H1 (cell line): Measurements from ENCODE around the gene LPP. TPM values are rescaled to one million over a fixed set of nuclear protein-coding genes. Genes with fewer than 3 reads are reported as not detected.

Experiments
- CTCF ChIA-PET: fragments of 300-600 bp; sonication (Branson Sonifier 250); formaldehyde crosslinking; loops from one replicate; lab custom pipeline; 2021; ENCODE audit not compliant: partially characterized antibody; lab: Charles Lee
- POLR2A ChIA-PET: fragments of 300-600 bp; sonication (Branson Sonifier 250); formaldehyde crosslinking; loops from one replicate; lab custom pipeline; 2021; ENCODE audit warnings: inconsistent platforms; ENCODE audit not compliant: partially characterized antibody; lab: Charles Lee
- DNase-seq, 2 experiments: peaks; one replicate each; pipeline versions ENCODE4 v3.0.0 to v3.0.0-alpha.2; 2010 to 2022; ENCODE audit warnings: low spot score in 2 of 2, low read depth in 1 of 2, mixed read lengths in 1 of 2
- FAIRE-seq: peaks from 2 replicates; lab custom pipeline; 2011; peaks lifted over from hg19 to GRCh38; lab: Jason Lieb, UNC
- H2AFZ ChIP-seq: 2 replicates; pipeline ENCODE4 v1.8.1; 2012; ENCODE audit warnings: low read length, inconsistent platforms
- H2AK5ac ChIP-seq: 2 replicates; pipeline ENCODE4 v1.6.1; 2013; ENCODE audit warnings: low read depth, low read length
- H2BK120ac ChIP-seq: replicated peaks from 2 replicates; pipeline ENCODE3; 2013; ENCODE audit warnings: low read depth, low read length, inconsistent platforms
- H2BK12ac ChIP-seq: 2 replicates; pipeline ENCODE4 v1.6.1; 2013; ENCODE audit warnings: low read depth, low read length
- H2BK15ac ChIP-seq: 2 replicates; pipeline ENCODE4 v1.6.1; 2013; ENCODE audit warnings: low read length
- H2BK20ac ChIP-seq: 2 replicates; pipeline ENCODE4 v1.6.1; 2013; ENCODE audit warnings: low read length
- H2BK5ac ChIP-seq: 2 replicates; pipeline ENCODE4 v1.6.1; 2013; ENCODE audit warnings: low read depth, low read length
- H3K14ac ChIP-seq: 2 replicates; pipeline ENCODE4 v1.6.1; 2013; ENCODE audit warnings: inconsistent platforms; ENCODE audit not compliant: insufficient read length
- H3K18ac ChIP-seq: 2 replicates; pipeline ENCODE4 v1.6.1; 2013; ENCODE audit warnings: low read length; ENCODE audit errors: extremely low read depth
- H3K23ac ChIP-seq: 2 replicates; pipeline ENCODE4 v1.6.1; 2013; ENCODE audit warnings: inconsistent platforms; ENCODE audit not compliant: insufficient read length
- H3K23me2 ChIP-seq: 2 replicates; pipeline ENCODE4 v1.6.1; 2013; ENCODE audit warnings: low read depth, low read length
- H3K27ac ChIP-seq: 2 replicates; pipeline ENCODE4 v1.6.1; 2011; ENCODE audit warnings: low read depth, low read length, inconsistent platforms
- H3K27me3 ChIP-seq, 4 experiments: replicated peaks in 1 of 4; 1 replicate in 1 of 4; 2 replicates in 3 of 4; pipeline versions ENCODE4 v1.6.1 to v1.8.1; 2011 to 2013; ENCODE audit warnings: low read length in 3 of 4, mild to moderate bottlenecking in 3 of 4, inconsistent platforms in 2 of 4, mixed read lengths in 2 of 4, moderate library complexity in 1 of 4; ENCODE audit not compliant: control insufficient read depth in 3 of 4, insufficient read depth in 3 of 4; ENCODE audit errors: extremely low read depth in 1 of 4
- H3K36me3 ChIP-seq, 4 experiments: 2 replicates each; pipeline versions ENCODE4 v1.6.1 to v1.8.1; 2011 to 2013; ENCODE audit warnings: mild to moderate bottlenecking in 4 of 4, low read length in 3 of 4, moderate library complexity in 2 of 4, control low read depth in 1 of 4, inconsistent platforms in 1 of 4; ENCODE audit not compliant: insufficient read depth in 4 of 4, control insufficient read depth in 2 of 4
- H3K4ac ChIP-seq: replicated peaks from 2 replicates; pipeline ENCODE3; 2013; ENCODE audit warnings: low read length, low read depth, mixed read lengths, inconsistent platforms; ENCODE audit not compliant: insufficient read length
- H3K4me1 ChIP-seq, 4 experiments: replicated peaks in 1 of 4; 1 replicate in 1 of 4; 2 replicates in 3 of 4; pipeline versions ENCODE4 v1.6.1 to v1.8.1; 2011 to 2013; ENCODE audit warnings: low read length in 3 of 4, inconsistent platforms in 2 of 4, mixed read lengths in 1 of 4; ENCODE audit not compliant: insufficient read depth in 4 of 4, control insufficient read depth in 3 of 4
- H3K4me2 ChIP-seq, 2 experiments: 2 replicates each; pipeline versions ENCODE4 v1.6.1 to v1.8.1; 2011 to 2013; ENCODE audit warnings: low read depth in 2 of 2, low read length in 2 of 2, control low read depth in 1 of 2, inconsistent platforms in 1 of 2, mild to moderate bottlenecking in 1 of 2; ENCODE audit not compliant: insufficient read depth in 1 of 2
- H3K4me3 ChIP-seq, 4 experiments: fragments of 200-600, 300-600 bp in 1 of 4; sonication (generic), shearing (Covaris generic), sonication (Bioruptor Twin) in 1 of 4; 2 replicates each; pipeline versions ENCODE4 v1.5.1 to v1.8.1; 2011 to 2016; ENCODE audit warnings: low read length in 4 of 4, low read depth in 3 of 4, control low read depth in 2 of 4, inconsistent platforms in 2 of 4, mild to moderate bottlenecking in 2 of 4, mixed read lengths in 1 of 4, moderate library complexity in 1 of 4; ENCODE audit not compliant: insufficient read depth in 2 of 4; ENCODE audit errors: extremely low read depth in 1 of 4
- H3K56ac ChIP-seq: replicated peaks from 2 replicates; pipeline ENCODE3; 2013; ENCODE audit warnings: low read depth, mild to moderate bottlenecking, mixed read lengths, low read length, inconsistent platforms; ENCODE audit not compliant: insufficient read length
- H3K79me1 ChIP-seq: 2 replicates; pipeline ENCODE4 v1.6.1; 2013; ENCODE audit warnings: low read depth, low read length, control low read depth
- H3K79me2 ChIP-seq, 2 experiments: 2 replicates each; pipeline versions ENCODE4 v1.6.1 to v1.8.1; 2012 to 2013; ENCODE audit warnings: low read length in 2 of 2, mild to moderate bottlenecking in 2 of 2, inconsistent platforms in 1 of 2; ENCODE audit not compliant: insufficient read depth in 2 of 2, control insufficient read depth in 1 of 2
- H3K9ac ChIP-seq, 4 experiments: replicated peaks in 1 of 4; 1 replicate in 1 of 4; 2 replicates in 3 of 4; pipeline versions ENCODE4 v1.6.1 to v1.8.1; 2011 to 2013; ENCODE audit warnings: low read depth in 3 of 4, low read length in 3 of 4, control low read depth in 2 of 4, mild to moderate bottlenecking in 2 of 4, moderate library complexity in 2 of 4, inconsistent platforms in 1 of 4; ENCODE audit errors: extremely low read depth in 1 of 4
- H3K9me3 ChIP-seq, 2 experiments: 2 replicates each; pipeline versions ENCODE4 v1.6.1 to v1.8.1; 2012 to 2013; ENCODE audit warnings: mild to moderate bottlenecking in 2 of 2, moderate library complexity in 2 of 2, control low read depth in 1 of 2, inconsistent platforms in 1 of 2, low read depth in 1 of 2, low read length in 1 of 2, mixed read lengths in 1 of 2; ENCODE audit not compliant: insufficient read depth in 2 of 2
- H4K20me1 ChIP-seq, 2 experiments: replicated peaks in 1 of 2; 2 replicates each; pipeline versions ENCODE3 to v1.8.1; 2011 to 2013; ENCODE audit warnings: inconsistent platforms in 2 of 2, low read length in 2 of 2, mild to moderate bottlenecking in 1 of 2; ENCODE audit not compliant: insufficient read depth in 2 of 2, control insufficient read depth in 1 of 2
- H4K5ac ChIP-seq: 2 replicates; pipeline ENCODE4 v1.6.1; 2013; ENCODE audit warnings: low read length, low read depth, mixed read lengths, inconsistent platforms; ENCODE audit not compliant: insufficient read length
- H4K8ac ChIP-seq: 2 replicates; pipeline ENCODE4 v1.8.0; 2013; ENCODE audit warnings: mild to moderate bottlenecking, moderate library complexity, low read length, inconsistent platforms; ENCODE audit not compliant: insufficient read depth; ENCODE audit errors: extremely low read depth
- H4K91ac ChIP-seq: replicated peaks from 2 replicates; pipeline ENCODE3; 2013; ENCODE audit warnings: low read length, mixed read lengths, inconsistent platforms; ENCODE audit not compliant: insufficient read length
- BRCA1 ChIP-seq: IDR thresholded peaks from 2 replicates; pipeline ENCODE4 v1.6.1; 2012; ENCODE audit warnings: low read depth, low read length, improper control_type of control experiment
- KDM1A ChIP-seq: fragments of 200-600, 300-600 bp; sonication (generic); IDR thresholded peaks from 2 replicates; pipeline ENCODE4 v1.7.1; 2016; ENCODE audit warnings: mild to moderate bottlenecking, low read length, borderline replicate concordance
- POU5F1 ChIP-seq: IDR thresholded peaks from 2 replicates; pipeline ENCODE4 v1.6.1; 2011; ENCODE audit warnings: low read depth, mild to moderate bottlenecking, low read length, moderate library complexity
- RAD21 ChIP-seq, 2 experiments: IDR thresholded peaks in 1 of 2; conservative IDR thresholded peaks in 1 of 2; 2 replicates each; pipeline ENCODE4 v1.6.1; 2011; ENCODE audit warnings: low read depth in 2 of 2, low read length in 2 of 2, improper control_type of control experiment in 1 of 2, inconsistent platforms in 1 of 2, mild to moderate bottlenecking in 1 of 2, moderate library complexity in 1 of 2
- RNF2 ChIP-seq: fragments of 200-900, 300-1000 bp; sonication (generic); IDR thresholded peaks from 2 replicates; pipeline ENCODE4 v1.7.1; 2016; ENCODE audit warnings: borderline replicate concordance, low read depth, mild to moderate bottlenecking, antibody characterized with exemption, low read length; ENCODE audit not compliant: poor library complexity, severe bottlenecking; ENCODE audit errors: missing control alignments
- RXRA ChIP-seq: IDR thresholded peaks from 2 replicates; pipeline ENCODE4 v1.6.1; 2011; ENCODE audit warnings: low read depth, mild to moderate bottlenecking, low read length, moderate library complexity; ENCODE audit not compliant: insufficient read depth
- SAP30 ChIP-seq: fragments of 300-600 bp; sonication (generic); IDR thresholded peaks from 2 replicates; pipeline ENCODE4 v1.7.1; 2012; ENCODE audit warnings: low read length, moderate library complexity, mild to moderate bottlenecking, inconsistent platforms; ENCODE audit not compliant: insufficient read depth, insufficient replicate concordance
- SP4 ChIP-seq: IDR thresholded peaks from 2 replicates; pipeline ENCODE4 v1.6.1; 2012; ENCODE audit warnings: low read length, inconsistent platforms
- SRF ChIP-seq: IDR thresholded peaks from 2 replicates; pipeline ENCODE4 v1.6.1; 2011; ENCODE audit warnings: mild to moderate bottlenecking, low read depth, low read length, moderate library complexity
- TAF1 ChIP-seq: IDR thresholded peaks from 2 replicates; pipeline ENCODE4 v1.6.1; 2011; ENCODE audit warnings: mild to moderate bottlenecking, low read depth, low read length
- TAF7 ChIP-seq: optimal IDR thresholded peaks from 2 replicates; pipeline ENCODE3; 2011; ENCODE audit warnings: low read depth, mild to moderate bottlenecking, inconsistent platforms, low read length, moderate library complexity, borderline replicate concordance
- TEAD4 ChIP-seq: IDR thresholded peaks from 2 replicates; pipeline ENCODE4 v1.6.1; 2012; ENCODE audit warnings: low read depth, low read length, inconsistent platforms, mixed read lengths
- USF2 ChIP-seq: IDR thresholded peaks from 2 replicates; pipeline ENCODE4 v1.6.1; 2011; ENCODE audit warnings: low read length, improper control_type of control experiment
- WGBS, 2 experiments: shearing (Covaris generic) in 1 of 2; methylation state at CpG; one replicate each; pipeline versions ENCODE4 v1.1.6 to v1.1.7; 2013 to 2015; ENCODE audit warnings: low lambda C conversion rate in 2 of 2, mixed read lengths in 2 of 2, inconsistent platforms in 1 of 2, low coverage in 1 of 2, missing lambda C conversion rate in 1 of 2; ENCODE audit not compliant: insufficient replicate concordance in 2 of 2, insufficient coverage in 1 of 2, insufficient read length in 1 of 2; ENCODE audit errors: extremely low coverage in 1 of 2, missing lambda C conversion rate in 1 of 2; 5-methylcytosine and 5-hydroxymethylcytosine counted together
- polyA plus RNA-seq, 7 experiments: library from polyadenylated mRNA; depleted of rRNA in 3 of 7; stranded (reverse) in 5 of 7; unstranded in 2 of 7; fragments of >200 nt in 5 of 7; fragments of 200-250 nt in 2 of 7; gene quantifications; 1 replicate in 5 of 7; 2 replicates in 1 of 7; 4 replicates in 1 of 7; pipeline versions ENCODE4 v1.2.1 to v1.2.3, GENCODE V29; 2011 to 2013; ENCODE audit warnings: missing spikeins in 2 of 7, mixed read lengths in 2 of 7
- total RNA-seq: library from RNA; stranded (reverse); fragmentation: NEBNext Ultra II Directional; extraction: Animal tissue kit (Norgen Biotek cat#: 25700); gene quantifications from 2 replicates; pipeline ENCODE4 v1.2.1, GENCODE V29; 2021

The LPP gene
- total and polyA plus RNA-seq, 2 of the 8 experiments (the other 6 are each of a cell fraction or from before 2014, with no cell fraction given) = 10.0 to 53.3 TPM

- Histone ChIP-seq H2AFZ (no peak overlapping the region), H3K36me3 (no peaks in the 10 kb centered on the region), H2BK5ac (no peak overlapping the region), H2BK20ac (no peak overlapping the region), H3K9me3 (no peaks in the 10 kb centered on the region), H3K23ac (no peak overlapping the region), H3K18ac (no peak overlapping the region), H4K5ac (no peak overlapping the region), H3K4ac (no peak overlapping the region), H2BK15ac (no peak overlapping the region), H3K4me2 (no peak overlapping the region), H3K56ac (no peak overlapping the region), H4K91ac (no peak overlapping the region), H3K79me2 (peaks cover 0 to 28% of the 10 kb centered on the region in 2 experiments; a peak in 3 of 4 replicates), H4K20me1 (peaks cover 0 to 4% of the 10 kb centered on the region in 2 experiments), H2BK120ac (no peak overlapping the region), H3K14ac (no peak overlapping the region), H4K8ac (no peak overlapping the region), H3K27ac (no peak overlapping the region), H3K27me3 (no peaks in the 10 kb centered on the region), H3K4me3 (no peak overlapping the region), H2BK12ac (no peak overlapping the region), H2AK5ac (no peak overlapping the region), H3K9ac (no peak overlapping the region), H3K23me2 (no peaks in the 10 kb centered on the region), H3K4me1 (peaks cover 0 to 6% (median 4%) of the 10 kb centered on the region in 4 experiments; a peak in 3 of 7 replicates), H3K79me1 (peaks cover 10% of the 10 kb centered on the region; the same call in 1 of the 2 replicates)
- FAIRE-seq = no peak
- WGBS, 2 experiments = 93% methylated on average over 3 of the region's 3 CpGs; no CpG with 5 or more reads in 1 of the 2 experiments
- ChIA-PET CTCF (interaction anchor here (1.4 kb wide), 1 partner anchor 11 kb away, joined by 7 read pairs; no protein-coding TSS in a partner anchor), POLR2A (no interaction called here)
- DNase-seq = no peak
- TF ChIP-seq BRCA1 (no peak), RXRA (no peak), POU5F1 (no peak), TAF7 (no peak), RAD21 (IDR thresholded peaks at IDR 0.05 in 1 of 2, conservative IDR thresholded peaks at IDR 0.05 in 1 of 2; ENCODE audit: low read depth in 2 of 2, low read length in 2 of 2) (no peak), TAF1 (no peak), SAP30 (no peak), SP4 (no peak), SRF (no peak), TEAD4 (no peak), RNF2 (no peak), KDM1A (no peak), USF2 (no peak)
Observed at GRCh38 chr3:188191460-188191859, 37.5 kb downstream of the LPP start.
